ENCODE data around the gene SLC25A27.
A peak's percentile ranks its signal among the peaks of the same experiment; 100 is the strongest.

SLC25A27 gene

DNA sequence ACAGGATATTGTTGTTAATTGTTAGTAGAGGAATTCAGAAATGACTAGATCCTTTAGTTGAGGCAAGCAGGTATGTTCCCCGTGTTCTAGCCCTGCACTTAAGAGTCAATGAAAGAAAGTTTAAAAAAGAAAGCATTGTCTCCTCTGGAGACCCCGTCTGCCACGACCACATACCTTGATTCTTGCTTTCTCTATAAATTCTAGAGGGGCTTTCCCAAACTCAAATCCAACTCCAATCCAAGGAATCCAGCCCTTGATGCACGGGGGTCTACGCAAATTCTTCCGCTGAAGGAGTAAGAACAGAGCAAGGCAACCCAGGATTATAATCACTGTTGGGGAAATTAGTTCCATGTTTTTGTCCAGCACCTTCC is 558 bp upstream of the SLC25A27 start:
- DNase-seq, result no peak

DNA sequence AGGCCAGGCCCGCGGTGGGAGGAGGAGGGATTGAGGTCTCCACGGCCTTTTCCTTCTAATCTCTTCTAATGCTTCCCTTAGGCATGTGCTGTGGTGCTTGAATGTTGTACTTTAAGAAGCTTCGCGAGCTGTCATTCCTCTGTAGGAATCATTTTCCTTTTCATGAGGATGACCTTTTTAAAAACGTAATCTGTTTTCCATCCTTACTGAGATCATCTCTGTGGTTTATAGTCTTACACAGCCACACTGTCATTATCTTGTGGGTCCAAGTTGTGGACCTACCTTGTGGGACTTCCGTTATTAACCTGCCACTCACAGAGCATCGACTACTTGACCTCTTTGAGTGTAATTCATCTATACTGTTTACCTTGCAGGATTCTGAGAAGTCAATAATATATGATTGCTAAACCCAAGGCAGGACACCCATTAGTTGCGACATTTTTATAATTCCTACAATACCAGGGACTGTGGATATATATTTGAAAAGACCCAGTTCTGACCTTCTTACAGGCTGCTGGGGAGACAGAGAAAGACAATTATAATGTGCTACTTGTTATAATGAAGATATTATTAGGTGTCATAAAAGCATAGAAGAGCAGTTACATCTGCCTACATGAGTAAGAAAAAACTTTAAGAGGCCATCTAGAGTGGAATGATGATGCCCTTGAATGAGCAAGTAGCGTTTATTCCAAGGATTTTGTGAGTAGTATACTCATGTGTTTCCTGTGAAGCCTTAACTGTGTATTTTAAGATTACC is 842 bp downstream of the SLC25A27 start:
- no peak for DNase-seq

DNA sequence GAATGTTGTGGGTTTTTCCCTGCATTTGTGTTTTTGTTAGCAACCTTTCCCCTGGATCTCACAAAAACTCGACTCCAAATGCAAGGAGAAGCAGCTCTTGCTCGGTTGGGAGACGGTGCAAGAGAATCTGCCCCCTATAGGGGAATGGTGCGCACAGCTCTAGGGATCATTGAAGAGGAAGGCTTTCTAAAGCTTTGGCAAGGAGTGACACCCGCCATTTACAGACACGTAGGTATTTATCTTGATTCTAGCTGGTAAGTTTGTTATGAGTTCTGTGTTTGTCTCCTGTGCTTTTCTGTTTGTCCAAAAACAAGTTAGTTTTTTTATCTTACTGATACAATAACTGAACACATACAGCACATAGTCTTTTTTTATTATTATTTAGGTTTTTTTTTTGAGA is 3.0 kb downstream of the SLC25A27 start:
- no peak for DNase-seq

DNA sequence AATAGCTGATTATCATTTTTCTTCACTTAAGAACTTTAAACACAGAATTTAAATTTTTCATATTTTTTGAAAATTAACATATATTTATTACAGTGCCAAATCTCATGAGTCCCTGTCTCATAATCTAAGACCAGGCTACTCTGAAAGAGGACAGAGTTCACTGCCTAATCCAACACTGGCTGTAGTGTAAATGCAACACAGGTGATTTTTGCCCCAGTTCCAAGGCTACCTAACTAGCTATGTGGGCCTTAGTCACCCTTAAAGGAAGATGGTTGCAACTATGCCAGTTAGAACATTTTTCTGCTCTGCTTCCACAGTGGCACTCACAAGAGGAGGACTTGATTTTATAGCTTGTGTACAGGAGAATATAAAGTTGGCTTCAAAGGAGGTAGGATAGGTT is 4.9 kb downstream of the SLC25A27 start:
- no peak for DNase-seq

DNA sequence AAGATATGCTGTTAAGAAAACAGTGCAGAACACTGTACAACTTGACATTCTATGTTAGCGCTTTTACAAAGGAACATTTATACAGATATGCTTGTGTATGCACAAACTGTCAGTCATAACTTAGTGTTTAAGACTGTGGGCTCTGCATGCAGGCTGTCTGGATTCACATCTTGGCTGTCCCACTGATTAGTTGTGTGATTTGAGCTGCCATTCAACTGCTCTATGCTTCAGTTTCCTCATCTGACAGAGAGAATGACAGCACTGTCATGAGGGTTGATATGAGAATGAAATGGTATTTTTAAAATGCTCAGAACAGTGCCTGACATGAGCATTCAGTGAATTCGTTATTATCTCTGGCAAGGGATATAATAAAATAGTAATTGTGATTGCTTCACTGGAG is 8.7 kb downstream of the SLC25A27 start:
- no peak for DNase-seq

DNA sequence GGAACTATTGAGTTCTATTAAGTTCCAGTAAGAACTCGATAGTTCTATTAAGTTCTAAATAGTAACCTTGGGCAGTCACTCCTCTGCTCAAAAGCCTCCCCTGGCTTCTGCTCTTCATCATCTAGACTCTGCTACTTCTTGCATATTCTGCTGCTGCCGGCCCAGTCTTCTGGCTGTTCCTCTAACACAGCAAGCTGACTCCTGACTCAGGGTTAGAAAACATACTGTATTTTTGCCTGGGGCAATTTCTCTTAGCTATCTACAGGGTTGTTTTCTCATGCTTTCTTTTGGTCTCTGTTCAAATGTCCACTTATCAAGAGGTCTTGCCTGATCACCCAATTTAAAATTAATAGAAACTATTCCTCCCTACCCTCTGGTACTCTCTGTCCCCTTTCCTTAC is 14.6 kb downstream of the SLC25A27 start:
- DNase-seq, result no peak

DNA sequence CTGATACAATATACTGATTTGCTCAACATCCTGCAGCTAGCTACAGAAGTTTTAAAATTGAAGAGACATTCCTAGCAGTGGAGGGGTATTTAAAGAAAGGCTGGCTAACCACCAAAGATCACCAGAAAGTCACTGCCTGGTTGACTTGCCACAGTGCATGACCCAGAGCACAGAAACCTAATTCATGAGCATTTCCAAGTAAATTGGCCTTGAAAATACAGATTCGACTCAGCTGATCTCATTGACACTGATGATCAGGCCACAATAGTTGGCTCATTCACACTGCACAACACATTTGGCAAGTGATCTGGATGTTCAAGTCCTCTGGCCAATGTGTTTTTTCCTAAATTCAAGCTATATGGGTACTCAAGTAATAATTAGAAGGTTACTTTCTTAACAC is 21.6 kb downstream of the SLC25A27 start:
- DNase-seq, result no peak

DNA sequence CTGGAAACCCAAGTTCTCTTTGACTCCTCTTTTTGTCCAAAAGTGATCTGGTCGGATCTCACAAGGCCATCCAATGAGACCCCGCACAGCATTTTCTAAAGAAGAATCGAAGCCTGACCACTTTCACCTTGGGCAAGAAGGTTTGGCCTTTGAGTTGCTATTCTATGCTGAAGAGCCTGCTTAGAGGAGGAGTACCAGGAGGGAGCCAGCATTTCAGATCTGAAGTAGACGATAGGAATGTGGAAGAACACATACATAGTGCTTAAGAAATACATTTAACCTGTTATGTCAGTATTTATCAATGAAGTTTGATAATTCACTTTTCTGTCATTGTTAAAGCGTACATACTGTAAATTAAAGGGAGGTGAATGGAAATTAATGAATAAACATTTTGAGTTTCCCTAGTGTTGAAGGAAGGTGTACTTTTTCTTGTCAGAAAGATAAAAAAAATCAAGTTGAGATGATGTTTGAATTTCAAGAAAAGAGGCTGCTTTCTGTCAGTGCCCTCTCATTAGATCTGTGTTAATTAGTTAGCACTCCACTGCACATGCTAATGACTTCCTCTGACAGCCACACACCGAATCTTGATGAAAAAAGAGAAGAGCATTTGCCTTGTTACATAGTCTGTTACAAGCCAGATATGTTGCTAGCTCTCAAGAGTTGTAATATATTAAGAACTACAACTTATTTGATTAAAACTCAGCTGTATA is 24.0 kb downstream of the SLC25A27 start:
- DNase-seq, result no peak

DNA sequence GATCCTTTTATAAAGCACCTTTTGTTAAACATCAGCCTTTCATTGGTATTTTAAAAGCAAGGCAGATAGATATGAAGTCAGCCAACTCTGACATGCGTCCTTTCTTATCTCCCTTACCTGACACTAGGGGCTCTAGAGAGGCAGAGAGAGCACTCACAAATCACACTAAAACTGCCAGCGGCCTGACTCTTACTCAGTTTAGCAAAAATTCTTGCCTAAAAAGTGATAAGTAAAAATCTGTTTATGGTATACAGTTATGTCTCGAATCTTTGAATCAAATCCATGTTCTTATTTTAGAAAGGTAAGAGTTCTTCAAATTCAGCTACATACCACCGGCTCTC is 24.5 kb downstream of the SLC25A27 start:
- DNase-seq, result no peak

DNA sequence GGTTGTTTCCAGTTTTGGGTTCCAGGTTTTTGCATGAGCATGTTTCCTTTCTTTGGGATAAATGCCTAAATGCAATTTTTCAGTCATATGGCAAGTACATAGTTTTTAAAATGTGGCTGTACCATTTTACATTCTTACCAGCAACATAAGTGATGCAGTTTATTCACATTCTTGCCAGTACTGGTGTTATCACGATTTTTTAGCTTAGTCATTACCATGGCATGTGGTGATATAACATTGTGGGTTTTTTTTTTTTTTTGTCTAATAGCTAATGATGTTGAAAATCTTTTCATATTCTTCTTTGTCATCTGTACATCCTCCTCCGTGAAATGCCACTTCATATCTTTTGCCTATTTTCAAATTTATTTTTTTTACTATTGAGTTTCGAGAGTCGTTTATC is 32.0 kb downstream of the SLC25A27 start:
- peak; percentile 25 for DNase-seq

DNA sequence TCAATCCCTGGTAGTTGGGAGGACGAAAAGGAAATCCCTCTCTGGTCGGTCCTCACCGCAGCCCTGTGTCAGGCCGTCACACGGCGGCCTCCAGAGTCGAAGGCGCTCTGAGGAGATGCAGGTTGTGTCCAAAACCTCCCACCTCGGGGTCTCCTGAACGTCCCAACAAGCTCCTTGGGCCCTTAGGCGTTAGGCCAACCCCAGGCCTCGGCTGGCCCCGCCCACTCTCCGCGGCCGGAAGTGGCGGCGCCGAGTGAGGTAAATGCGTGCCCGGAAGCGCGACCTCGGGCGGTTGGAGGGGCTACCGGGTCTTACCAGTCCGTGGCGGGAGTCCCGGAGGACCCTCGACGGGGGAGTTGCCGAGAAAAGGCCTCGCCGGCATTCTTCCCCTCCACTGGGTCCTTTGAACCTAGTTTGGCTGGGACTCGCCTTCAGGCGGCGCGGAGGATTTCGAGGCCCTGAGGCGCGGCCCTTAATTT is 34.9 kb downstream of the SLC25A27 start, which contains the start of gene TDRD6:
TDRD6 (plus strand) TSS at position 267 of the 479 bp plus-strand sequence. CDS start 244 bp downstream, outside the sequence.
- no peak for DNase-seq

DNA sequence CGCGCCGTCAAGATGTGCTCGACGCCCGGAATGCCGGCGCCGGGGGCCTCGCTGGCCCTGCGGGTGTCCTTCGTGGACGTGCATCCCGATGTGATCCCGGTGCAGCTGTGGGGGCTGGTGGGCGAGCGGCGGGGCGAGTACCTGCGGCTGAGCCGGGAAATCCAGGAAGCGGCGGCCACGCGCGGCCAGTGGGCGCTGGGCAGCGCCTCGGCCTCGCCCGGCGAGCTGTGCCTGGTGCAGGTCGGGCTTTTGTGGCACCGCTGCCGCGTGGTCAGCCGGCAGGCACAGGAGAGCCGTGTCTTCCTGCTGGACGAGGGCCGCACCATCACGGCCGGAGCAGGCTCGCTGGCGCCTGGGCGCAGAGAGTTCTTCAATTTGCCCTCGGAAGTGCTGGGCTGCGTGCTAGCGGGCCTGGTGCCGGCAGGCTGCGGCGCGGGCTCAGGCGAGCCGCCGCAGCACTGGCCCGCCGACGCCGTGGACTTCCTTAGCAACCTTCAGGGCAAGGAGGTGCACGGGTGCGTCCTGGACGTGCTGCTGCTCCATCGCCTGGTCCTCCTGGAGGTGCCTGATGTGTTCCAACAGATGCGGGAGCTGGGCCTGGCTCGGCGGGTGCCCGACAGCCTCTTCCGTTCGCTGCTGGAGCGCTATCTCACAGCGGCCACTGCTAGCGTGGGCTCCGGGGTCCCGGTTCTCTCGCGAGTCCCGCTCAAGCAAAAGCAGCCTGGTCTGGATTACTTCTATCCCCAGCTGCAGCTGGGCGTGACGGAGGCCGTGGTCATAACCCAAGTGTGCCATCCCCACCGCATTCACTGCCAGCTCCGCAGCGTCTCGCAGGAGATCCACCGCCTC is 35.6 kb downstream of the SLC25A27 start:
- no peak for DNase-seq

DNA sequence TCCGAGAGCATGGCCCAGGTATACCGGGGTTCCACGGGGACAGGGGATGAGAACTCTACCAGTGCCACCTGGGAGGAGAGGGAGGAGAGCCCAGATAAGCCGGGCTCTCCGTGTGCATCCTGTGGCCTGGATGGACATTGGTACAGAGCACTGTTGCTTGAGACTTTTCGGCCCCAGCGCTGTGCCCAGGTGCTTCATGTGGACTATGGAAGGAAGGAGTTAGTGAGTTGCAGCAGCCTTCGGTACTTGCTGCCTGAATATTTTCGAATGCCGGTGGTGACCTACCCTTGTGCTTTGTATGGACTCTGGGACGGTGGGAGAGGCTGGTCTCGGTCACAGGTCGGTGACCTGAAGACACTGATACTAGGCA is 36.2 kb downstream of the SLC25A27 start:
- DNase-seq, result no peak

DNA sequence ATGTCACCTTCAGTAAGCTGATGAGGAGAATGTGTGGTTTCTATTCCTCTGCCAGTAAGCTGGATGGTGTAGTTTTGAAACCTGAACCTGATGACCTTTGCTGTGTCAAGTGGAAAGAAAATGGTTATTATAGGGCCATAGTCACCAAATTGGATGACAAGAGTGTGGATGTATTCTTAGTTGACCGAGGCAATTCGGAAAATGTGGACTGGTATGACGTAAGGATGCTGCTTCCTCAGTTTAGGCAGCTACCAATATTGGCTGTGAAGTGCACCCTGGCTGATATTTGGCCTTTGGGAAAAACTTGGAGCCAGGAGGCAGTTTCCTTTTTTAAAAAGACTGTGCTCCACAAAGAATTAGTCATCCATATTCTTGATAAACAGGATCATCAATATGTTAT is 36.9 kb downstream of the SLC25A27 start:
- no peak for DNase-seq

DNA sequence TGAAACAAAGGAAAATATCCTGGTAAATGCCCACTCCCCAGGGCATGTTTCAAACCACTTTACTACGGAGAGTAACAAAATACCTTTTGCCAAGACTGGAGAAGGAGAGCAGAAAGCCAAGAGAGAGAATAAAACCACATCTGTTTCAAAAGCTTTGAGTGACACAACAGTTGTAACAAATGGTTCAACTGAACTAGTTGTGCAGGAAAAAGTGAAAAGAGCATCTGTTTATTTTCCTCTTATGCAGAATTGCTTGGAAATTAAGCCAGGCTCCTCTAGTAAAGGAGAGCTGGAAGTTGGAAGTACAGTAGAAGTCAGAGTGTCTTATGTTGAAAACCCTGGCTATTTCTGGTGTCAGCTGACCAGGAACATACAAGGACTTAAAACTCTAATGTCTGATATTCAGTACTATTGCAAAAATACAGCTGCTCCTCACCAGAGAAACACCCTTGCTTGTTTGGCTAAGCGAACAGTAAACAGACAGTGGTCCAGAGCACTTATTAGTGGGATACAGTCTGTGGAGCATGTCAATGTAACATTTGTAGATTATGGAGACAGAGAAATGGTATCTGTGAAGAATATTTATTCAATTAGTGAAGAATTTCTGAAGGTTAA is 37.5 kb downstream of the SLC25A27 start:
- DNase-seq, result no peak

DNA sequence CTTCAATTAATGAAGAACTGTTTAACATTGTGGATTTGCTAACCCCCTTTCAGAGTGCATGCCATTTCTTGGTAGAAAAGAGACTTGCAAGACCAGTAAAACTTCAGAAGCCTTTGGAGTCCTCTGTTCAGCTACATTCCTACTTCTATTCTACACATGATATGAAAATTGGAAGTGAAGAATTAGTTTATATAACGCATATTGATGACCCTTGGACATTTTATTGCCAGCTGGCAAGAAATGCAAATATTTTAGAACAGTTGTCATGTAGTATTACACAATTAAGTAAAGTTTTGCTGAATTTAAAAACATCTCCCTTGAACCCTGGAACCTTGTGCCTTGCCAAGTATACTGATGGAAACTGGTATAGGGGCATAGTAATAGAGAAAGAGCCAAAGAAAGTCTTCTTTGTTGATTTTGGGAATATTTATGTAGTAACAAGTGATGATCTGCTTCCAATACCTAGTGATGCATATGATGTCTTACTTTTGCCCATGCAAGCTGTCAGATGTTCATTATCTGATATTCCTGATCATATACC is 38.2 kb downstream of the SLC25A27 start:
- DNase-seq, result no peak

DNA sequence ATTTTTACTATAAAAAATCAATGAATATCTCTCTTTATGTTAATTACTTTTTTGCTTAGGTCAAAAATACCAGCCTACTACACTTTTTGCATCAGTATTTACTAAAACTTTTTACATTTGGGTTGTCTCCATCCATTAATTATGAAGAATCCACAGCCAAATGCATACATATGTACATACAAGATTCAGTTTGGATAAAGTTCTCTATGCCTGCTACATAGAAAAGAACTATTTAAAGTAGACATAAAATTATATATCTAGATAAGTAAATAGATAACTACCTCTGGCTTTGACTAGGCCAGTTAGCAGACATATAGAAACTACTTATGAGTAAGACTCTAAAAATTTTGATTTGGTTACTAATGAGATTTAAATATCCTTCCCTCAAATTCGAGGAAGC is 47.2 kb downstream of the SLC25A27 start:
- DNase-seq, result no peak

DNA sequence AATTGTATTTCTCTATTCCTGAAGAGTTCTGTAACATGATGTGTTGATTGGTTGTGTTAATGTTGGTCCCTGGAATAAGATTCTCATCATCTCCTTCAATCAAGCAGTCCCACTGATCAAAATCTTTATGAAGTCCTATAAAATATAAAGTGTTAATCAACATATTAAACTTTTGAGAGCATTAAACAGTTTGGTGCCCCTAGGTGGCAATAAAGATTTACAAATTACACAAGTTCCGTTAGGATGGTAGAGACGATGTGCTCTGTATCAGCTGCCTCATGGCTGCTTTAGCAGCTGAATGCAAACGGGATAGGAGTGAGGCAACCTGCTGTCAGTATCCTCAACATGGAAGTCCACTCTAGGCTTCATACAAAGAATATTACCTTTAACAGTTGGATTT is 51.8 kb downstream of the SLC25A27 start:
- peak; percentile 42 for DNase-seq

DNA sequence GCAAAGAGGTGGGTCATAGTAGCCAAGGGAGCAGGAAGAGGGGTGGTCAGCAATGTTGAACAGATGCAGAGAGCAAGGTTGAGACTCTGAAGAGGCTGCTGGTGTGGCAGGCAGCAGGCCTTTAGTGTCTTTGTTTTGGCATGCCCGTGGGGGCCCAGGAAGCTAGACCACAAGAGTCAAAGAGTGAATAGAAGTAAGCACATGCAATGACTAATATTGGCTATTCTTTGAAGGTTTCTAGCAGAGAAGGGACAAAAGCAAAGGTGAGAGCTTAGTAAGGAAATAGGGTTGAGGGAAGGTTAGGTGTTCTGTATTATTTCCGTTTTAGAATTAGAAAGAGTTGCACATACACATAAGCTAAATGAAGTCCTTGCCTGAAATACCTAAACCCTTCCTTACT is 53.7 kb downstream of the SLC25A27 start:
- no peak for DNase-seq

DNA sequence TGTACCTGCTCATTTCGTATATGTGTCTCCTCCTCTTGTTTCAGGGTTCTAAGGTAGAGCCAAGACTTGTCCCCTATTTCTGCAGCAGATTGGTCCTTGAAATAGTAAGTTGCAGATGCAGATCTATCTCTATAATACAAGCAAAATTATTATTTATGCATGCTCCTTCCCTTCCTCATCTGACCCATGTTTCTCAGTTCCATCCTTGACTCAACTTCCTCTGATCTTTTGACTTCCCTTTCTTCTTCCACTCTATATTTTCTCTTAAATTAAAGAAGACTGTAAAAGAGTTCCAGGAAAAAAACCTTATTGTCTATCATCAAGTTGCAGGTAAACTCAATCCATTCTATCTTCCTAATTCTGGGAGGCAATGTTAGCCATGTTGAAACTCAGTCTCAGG is 58.7 kb downstream of the SLC25A27 start:
- no peak for DNase-seq

DNA sequence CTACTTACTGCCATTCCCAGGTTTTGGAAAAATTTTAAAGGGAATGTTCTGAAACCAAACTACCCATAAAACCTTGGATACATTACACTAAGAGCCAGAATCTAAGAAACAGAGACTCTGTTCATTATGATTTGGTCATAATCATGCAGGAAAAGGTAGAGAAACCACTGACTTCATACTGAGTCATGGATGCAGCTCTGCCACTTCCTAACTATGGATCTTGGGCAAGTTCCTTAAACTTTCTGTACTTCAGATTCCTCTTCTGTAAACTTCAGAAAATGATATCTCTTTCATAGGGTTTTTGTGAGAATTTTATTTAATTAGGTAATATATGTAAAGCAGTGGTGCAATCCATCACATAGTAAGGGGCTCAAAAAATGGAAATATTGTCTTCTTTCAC is 62.4 kb downstream of the SLC25A27 start:
- DNase-seq, result peak; percentile 16

DNA sequence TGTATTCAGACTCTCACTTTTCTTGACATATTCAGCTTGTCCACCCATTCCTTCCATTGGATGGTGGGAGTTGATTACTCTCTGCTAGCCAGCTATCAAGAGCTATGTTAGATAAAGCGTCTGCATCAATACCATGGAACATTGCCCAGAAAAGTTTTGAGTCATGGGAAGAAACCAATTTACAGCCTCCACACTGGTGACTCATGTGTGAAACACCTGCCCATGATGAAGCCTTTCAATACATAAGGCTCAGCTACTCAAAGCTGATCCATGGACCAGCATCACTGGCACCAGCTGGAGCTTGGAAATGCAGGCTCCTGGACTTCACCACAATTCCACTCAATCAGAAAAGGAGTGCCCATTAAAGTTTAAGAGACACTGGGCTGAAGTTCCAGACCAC is 66.3 kb downstream of the SLC25A27 start:
- DNase-seq, result peak; percentile 84

DNA sequence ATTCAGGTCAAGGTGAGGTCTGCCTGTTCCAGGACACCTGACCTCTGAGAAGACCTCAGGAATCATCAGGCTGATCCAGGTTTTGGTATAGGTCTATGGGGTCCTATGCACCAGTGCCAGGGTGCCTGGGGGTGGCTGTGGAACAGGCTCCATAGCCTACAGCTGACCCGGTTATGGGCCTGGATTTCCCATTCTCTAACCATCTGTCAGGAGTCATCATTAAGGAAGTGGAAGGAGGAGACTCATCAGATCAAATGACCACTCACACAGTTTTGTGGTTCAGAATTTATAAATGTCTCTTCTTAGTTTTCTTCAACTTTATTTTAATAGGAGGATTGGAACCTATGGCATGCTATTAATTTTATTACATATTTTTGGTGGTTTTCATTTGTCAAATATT is 67.6 kb downstream of the SLC25A27 start:
- DNase-seq, result no peak

Data from kidney glomerular epithelial cell (primary cell).